Mesenchymal stem cell (in vitro differentiated cells and primary cell): ENCODE results near the gene SPTBN1.
A peak's percentile ranks its signal among the peaks of the same experiment; 100 is the strongest.

Experiments used
- DNase-seq: peaks from one replicate; pipeline ENCODE4 v3.0.0-alpha.2; 2013
- H2AFZ ChIP-seq: one replicate; pipeline ENCODE4 v1.6.1; 2013; ENCODE audit warnings: low read depth, mild to moderate bottlenecking, control low read depth, inconsistent platforms, low read length, moderate library complexity
- H2AK5ac ChIP-seq: 2 replicates; pipeline ENCODE4 v1.6.1; 2013; ENCODE audit warnings: low read length, moderate library complexity, mild to moderate bottlenecking, inconsistent platforms; ENCODE audit not compliant: severe bottlenecking
- H2BK120ac ChIP-seq: one replicate; pipeline ENCODE4 v1.6.1; 2013; ENCODE audit warnings: low read depth, mild to moderate bottlenecking, inconsistent platforms, low read length, moderate library complexity
- H2BK12ac ChIP-seq, 2 experiments: one replicate each; pipeline ENCODE4 v1.6.1; 2013; ENCODE audit warnings: inconsistent platforms in 2 of 2, low read length in 2 of 2, mild to moderate bottlenecking in 2 of 2, moderate library complexity in 2 of 2, control low read depth in 1 of 2
- H2BK15ac ChIP-seq: one replicate; pipeline ENCODE4 v1.6.1; 2013; ENCODE audit warnings: mild to moderate bottlenecking, low read depth, inconsistent platforms; ENCODE audit not compliant: poor library complexity, severe bottlenecking
- H2BK5ac ChIP-seq: 2 replicates; pipeline ENCODE4 v1.6.1; 2013; ENCODE audit warnings: low read depth, mild to moderate bottlenecking, low read length, control low read depth, inconsistent platforms; ENCODE audit not compliant: poor library complexity, severe bottlenecking
- H3K14ac ChIP-seq, 2 experiments: one replicate each; pipeline ENCODE4 v1.6.1; 2013; ENCODE audit warnings: inconsistent platforms in 2 of 2, low read length in 2 of 2, control low read depth in 1 of 2, mild to moderate bottlenecking in 1 of 2, moderate library complexity in 1 of 2
- H3K18ac ChIP-seq, 2 experiments: one replicate each; pipeline ENCODE4 v1.6.1; 2013; ENCODE audit warnings: inconsistent platforms in 2 of 2, low read length in 2 of 2, control low read depth in 1 of 2, low read depth in 1 of 2, mild to moderate bottlenecking in 1 of 2
- H3K23ac ChIP-seq, 2 experiments: one replicate each; pipeline ENCODE4 v1.6.1; 2013; ENCODE audit warnings: inconsistent platforms in 2 of 2, low read length in 2 of 2, mild to moderate bottlenecking in 2 of 2, moderate library complexity in 2 of 2, control low read depth in 1 of 2
- H3K27ac ChIP-seq: 2 replicates; pipeline ENCODE4 v1.5.1; 2013; ENCODE audit warnings: mild to moderate bottlenecking, moderate library complexity, low read length, control low read depth, inconsistent platforms; ENCODE audit not compliant: poor library complexity, severe bottlenecking
- H3K27me3 ChIP-seq, 2 experiments: 2 replicates each; pipeline versions ENCODE4 v1.6.1 to v1.7.0; 2013; ENCODE audit warnings: low read length in 2 of 2, mild to moderate bottlenecking in 2 of 2, moderate library complexity in 2 of 2, control low read depth in 1 of 2, inconsistent platforms in 1 of 2; ENCODE audit not compliant: control insufficient read depth in 1 of 2, insufficient read depth in 1 of 2
- H3K36me3 ChIP-seq, 2 experiments: 2 replicates each; pipeline versions ENCODE4 v1.6.1 to v1.7.0; 2013; ENCODE audit warnings: low read length in 2 of 2, control low read depth in 1 of 2, inconsistent platforms in 1 of 2, low read depth in 1 of 2, mild to moderate bottlenecking in 1 of 2; ENCODE audit not compliant: insufficient read depth in 2 of 2, control insufficient read depth in 1 of 2
- H3K4ac ChIP-seq, 2 experiments: one replicate each; pipeline ENCODE4 v1.6.1; 2013; ENCODE audit warnings: inconsistent platforms in 2 of 2, low read length in 2 of 2, mild to moderate bottlenecking in 2 of 2, moderate library complexity in 2 of 2, control low read depth in 1 of 2, low read depth in 1 of 2
- H3K4me1 ChIP-seq: 2 replicates; pipeline ENCODE4 v1.6.1; 2013; ENCODE audit warnings: low read depth, low read length, control low read depth; ENCODE audit not compliant: control insufficient read depth, insufficient read depth
- H3K4me2 ChIP-seq: 2 replicates; pipeline ENCODE4 v1.6.1; 2013; ENCODE audit warnings: low read length, mild to moderate bottlenecking, inconsistent platforms; ENCODE audit not compliant: poor library complexity, severe bottlenecking
- H3K4me3 ChIP-seq, 2 experiments: 2 replicates each; pipeline versions ENCODE4 v1.5.1 to v1.7.0; 2013; ENCODE audit warnings: low read length in 2 of 2, mild to moderate bottlenecking in 2 of 2, control low read depth in 1 of 2, low read depth in 1 of 2; ENCODE audit not compliant: insufficient read depth in 1 of 2
- H3K79me1 ChIP-seq: replicated peaks from 2 replicates; pipeline ENCODE4 v1.6.1; 2013; ENCODE audit warnings: mild to moderate bottlenecking, control low read depth, low read length, inconsistent platforms; ENCODE audit not compliant: poor library complexity, severe bottlenecking
- H3K9ac ChIP-seq: 2 replicates; pipeline ENCODE4 v1.7.0; 2013; ENCODE audit warnings: mild to moderate bottlenecking, low read length, moderate library complexity
- H3K9me3 ChIP-seq: 2 replicates; pipeline ENCODE4 v1.7.0; 2013; ENCODE audit warnings: mild to moderate bottlenecking, low read length; ENCODE audit not compliant: control insufficient read depth
- H4K8ac ChIP-seq: one replicate; pipeline ENCODE4 v1.6.1; 2013; ENCODE audit warnings: inconsistent platforms, mild to moderate bottlenecking, low read length, moderate library complexity
- H4K91ac ChIP-seq: one replicate; pipeline ENCODE4 v1.6.1; 2013; ENCODE audit warnings: mild to moderate bottlenecking, low read length, inconsistent platforms
- WGBS: methylation state at CpG from one replicate; pipeline ENCODE4 v1.1.7; 2013; ENCODE audit warnings: mixed read lengths; 5-methylcytosine and 5-hydroxymethylcytosine counted together

The SPTBN1 gene

GRCh38 chr2:54675738-54676137 is 219.6 kb downstream of the SPTBN1 start:
- Histone ChIP-seq H4K8ac (no peak overlapping the region), H3K79me1 (peaks cover 5% of the 10 kb centered on the region), H4K91ac (no peak overlapping the region), H3K4me2 (no peak overlapping the region), H3K27ac (no peak overlapping the region), H2BK12ac (peak overlapping the region; percentile 53 to 75), H3K14ac (no peak overlapping the region), H3K27me3 (no peaks in the 10 kb centered on the region), H2BK5ac (no peak overlapping the region), H3K4ac (no peak overlapping the region), H3K18ac (no peak overlapping the region), H2AK5ac (no peak overlapping the region), H2BK15ac (no peak overlapping the region), H2AFZ (no peak overlapping the region), H2BK120ac (no peak overlapping the region), H3K4me3 (no peak overlapping the region), H3K9ac (no peak overlapping the region), H3K4me1 (peaks cover 7% of the 10 kb centered on the region), H3K36me3 (peaks cover 11 to 16% of the 10 kb centered on the region in 2 experiments), H3K23ac (peak overlapping the region in 1 of 2 experiments; percentile 74), H3K9me3 (no peaks in the 10 kb centered on the region)
- DNase-seq: no peak
- WGBS: 92% methylated on average over 9 of the region's 11 CpGs

GRCh38 chr2:54676656-54677055 is 220.5 kb downstream of the SPTBN1 start:
- Histone ChIP-seq H3K9me3 (no peaks in the 10 kb centered on the region), H3K79me1 (peaks cover 2% of the 10 kb centered on the region), H2BK5ac (no peak overlapping the region), H2BK15ac (no peak overlapping the region), H3K18ac (no peak overlapping the region), H3K4me1 (peaks cover 7% of the 10 kb centered on the region), H3K9ac (no peak overlapping the region), H2BK12ac (no peak overlapping the region), H3K4ac (no peak overlapping the region), H2AK5ac (no peak overlapping the region), H2BK120ac (no peak overlapping the region), H3K27me3 (no peaks in the 10 kb centered on the region), H4K8ac (no peak overlapping the region), H3K4me3 (no peak overlapping the region), H3K36me3 (peaks cover 3 to 12% of the 10 kb centered on the region in 2 experiments), H3K23ac (no peak overlapping the region), H2AFZ (no peak overlapping the region), H4K91ac (no peak overlapping the region), H3K14ac (no peak overlapping the region), H3K4me2 (no peak overlapping the region), H3K27ac (no peak overlapping the region)
- 88% methylated on average over 2 of the region's 2 CpGs for WGBS
- no peak for DNase-seq

GRCh38 chr2:54677476-54678265 is 221.5 kb downstream of the SPTBN1 start:
- Histone ChIP-seq H4K8ac (no peak overlapping the region), H2AK5ac (no peak overlapping the region), H3K23ac (no peak overlapping the region), H3K9me3 (no peaks in the 10 kb centered on the region), H3K27ac (no peak overlapping the region), H2BK15ac (no peak overlapping the region), H2AFZ (peak overlapping the region; percentile 19), H3K27me3 (no peaks in the 10 kb centered on the region), H3K18ac (no peak overlapping the region), H3K14ac (no peak overlapping the region), H3K4ac (no peak overlapping the region), H2BK5ac (no peak overlapping the region), H3K4me2 (no peak overlapping the region), H2BK120ac (no peak overlapping the region), H3K36me3 (peaks cover 0 to 12% of the 10 kb centered on the region in 2 experiments), H3K4me3 (no peak overlapping the region), H3K9ac (no peak overlapping the region), H2BK12ac (no peak overlapping the region), H3K4me1 (peaks cover 7% of the 10 kb centered on the region), H3K79me1 (peaks cover 2% of the 10 kb centered on the region), H4K91ac (no peak overlapping the region)
- 96% methylated on average over 4 of the region's 6 CpGs for WGBS
- no peak for DNase-seq

GRCh38 chr2:54678719-54679118 is 222.6 kb downstream of the SPTBN1 start:
- 56% methylated on average over 3 of the region's 3 CpGs for WGBS

More at GRCh38 chr2:54678719-54679118, 222.6 kb downstream of the SPTBN1 start:
- Histone ChIP-seq H3K27me3 (no peaks in the 10 kb centered on the region), H2BK120ac (no peak overlapping the region), H3K4me1 (peaks cover 7% of the 10 kb centered on the region), H3K4me2 (no peak overlapping the region), H3K18ac (no peak overlapping the region), H4K91ac (no peak overlapping the region), H3K27ac (no peak overlapping the region), H3K4me3 (no peak overlapping the region), H2BK12ac (no peak overlapping the region), H2AFZ (no peak overlapping the region), H3K23ac (no peak overlapping the region), H2AK5ac (no peak overlapping the region), H4K8ac (no peak overlapping the region), H2BK5ac (no peak overlapping the region), H3K79me1 (no peaks in the 10 kb centered on the region), H3K14ac (no peak overlapping the region), H3K9me3 (no peaks in the 10 kb centered on the region), H3K36me3 (peaks cover 0 to 7% of the 10 kb centered on the region in 2 experiments), H2BK15ac (no peak overlapping the region), H3K4ac (no peak overlapping the region), H3K9ac (no peak overlapping the region)
- no peak for DNase-seq
